AG10803 (cell line): ENCODE data around the gene NTHL1.
A peak's percentile ranks its signal among the peaks of the same experiment; 100 is the strongest.

ENCODE experiments used
- DNase-seq: peaks from one replicate; pipeline ENCODE4 v3.0.0; 2010; ENCODE audit warnings: low read depth
- H3K4me3 ChIP-seq: 2 replicates; pipeline ENCODE4 v1.5.1; 2011; ENCODE audit warnings: mild to moderate bottlenecking, low read length, control low read depth
- CTCF ChIP-seq: conservative IDR thresholded peaks from 2 replicates; pipeline ENCODE4 v1.5.1; 2011; ENCODE audit warnings: mild to moderate bottlenecking, low read length, control low read depth, inconsistent platforms

The NTHL1 gene

GRCh38 chr16:2040787-2041522 is 6.7 kb downstream of the NTHL1 start:
- H3K4me3 ChIP-seq, result no peak overlapping the region
- TF ChIP-seq CTCF, result no peak
- no peak for DNase-seq

- DNase-seq, result no peak
- no peak overlapping the region for H3K4me3 ChIP-seq
- no peak for TF ChIP-seq CTCF
Measured at GRCh38 chr16:2040041-2040786, 7.4 kb downstream of the NTHL1 start.

- no peak for TF ChIP-seq CTCF
- H3K4me3 ChIP-seq, result no peak overlapping the region
- DNase-seq, result peak; percentile 96
Measured at GRCh38 chr16:2039274-2040031, 8.2 kb downstream of the NTHL1 start.

- DNase-seq, result no peak
- no peak overlapping the region for H3K4me3 ChIP-seq
- TF ChIP-seq CTCF, result no peak
Measured at GRCh38 chr16:2038382-2039231, 9.0 kb downstream of the NTHL1 start.

GRCh38 chr16:2037647-2038381 is 9.8 kb downstream of the NTHL1 start:
- DNase-seq, result peak; percentile 29
- no peak overlapping the region for H3K4me3 ChIP-seq
- no peak for TF ChIP-seq CTCF

- DNase-seq, result no peak
- H3K4me3 ChIP-seq, result no peak overlapping the region
- no peak for TF ChIP-seq CTCF
Measured at GRCh38 chr16:2037115-2037514, 10.5 kb downstream of the NTHL1 start.
